ENCODE measurements around the gene IGFBP4.

Gene IGFBP4

GRCh38 chr17:40456396-40456951 is 13.2 kb downstream of the IGFBP4 start:
- DNase-seq (ENCODE audit: low spot score) = no peak

GRCh38 chr17:40457369-40457768 is 14.1 kb downstream of the IGFBP4 start:
- no peak for DNase-seq (ENCODE audit: low spot score)

GRCh38 chr17:40457964-40458791 is 14.9 kb downstream of the IGFBP4 start:
- DNase-seq (ENCODE audit: low spot score) = peak; percentile 89

- no peak for DNase-seq (ENCODE audit: low spot score)
Measured at GRCh38 chr17:40458851-40459482, 15.7 kb downstream of the IGFBP4 start.

GRCh38 chr17:40459636-40460603 is 16.7 kb downstream of the IGFBP4 start:
- DNase-seq (ENCODE audit: low spot score) = no peak

GRCh38 chr17:40460604-40460967 is 17.3 kb downstream of the IGFBP4 start:
- no peak for DNase-seq (ENCODE audit: low spot score)

- DNase-seq (ENCODE audit: low spot score) = peak; percentile 55
Measured at GRCh38 chr17:40460968-40461731, 17.9 kb downstream of the IGFBP4 start.

GRCh38 chr17:40461732-40462342 is 18.6 kb downstream of the IGFBP4 start:
- DNase-seq (ENCODE audit: low spot score) = peak; percentile 54

- no peak for DNase-seq (ENCODE audit: low spot score)
Measured at GRCh38 chr17:40462343-40463121, 19.3 kb downstream of the IGFBP4 start.

GRCh38 chr17:40463122-40463550 is 19.9 kb downstream of the IGFBP4 start:
- no peak for DNase-seq (ENCODE audit: low spot score)

GRCh38 chr17:40464392-40464855 is 21.2 kb downstream of the IGFBP4 start:
- no peak for DNase-seq (ENCODE audit: low spot score)

- DNase-seq (ENCODE audit: low spot score) = no peak
Measured at GRCh38 chr17:40466298-40466971, 23.2 kb downstream of the IGFBP4 start.

GRCh38 chr17:40467281-40467867 is 24.1 kb downstream of the IGFBP4 start:
- no peak for DNase-seq (ENCODE audit: low spot score)

GRCh38 chr17:40468560-40468959 is 25.3 kb downstream of the IGFBP4 start:
- no peak for DNase-seq (ENCODE audit: low spot score)

- no peak for DNase-seq (ENCODE audit: low spot score)
Measured at GRCh38 chr17:40469805-40470675, 26.8 kb downstream of the IGFBP4 start.

- no peak for DNase-seq (ENCODE audit: low spot score)
Measured at GRCh38 chr17:40470932-40471828, 27.9 kb downstream of the IGFBP4 start.

Measured in AG20443 (cell line).